Cardiac muscle cell (in vitro differentiated cells and primary cell): ENCODE data around the gene NRG3. TPM values are rescaled to one million over a fixed set of nuclear protein-coding genes. Genes with fewer than 3 reads are reported as not detected.
"Not testable (repeated sequence)": the region's sequence is repeated elsewhere in the genome, so short reads cannot be mapped to it uniquely, and the experiment has no call there.

Source experiments
- DNase-seq, 2 donors: peaks; one replicate each; pipeline versions ENCODE4 v3.0.0 to v3.0.0-alpha.2; 2010 to 2017; ENCODE audit warnings: low read depth in 1 of 2, low spot score in 1 of 2
- H3K27ac ChIP-seq: fragments of 200-600 bp; sonication (generic); 2 replicates; pipeline ENCODE4 v1.5.1; 2016
- H3K27me3 ChIP-seq: fragments of 200-600 bp; sonication (generic); 2 replicates; pipeline ENCODE4 v1.6.0; 2016; ENCODE audit warnings: control low read depth
- H3K36me3 ChIP-seq: fragments of 200-600 bp; sonication (generic); 2 replicates; pipeline ENCODE4 v1.5.1; 2016; ENCODE audit warnings: control low read depth
- H3K4me1 ChIP-seq: fragments of 200-600 bp; sonication (generic); 2 replicates; pipeline ENCODE4 v1.8.1; 2017; ENCODE audit warnings: low read depth, mild to moderate bottlenecking, mixed run types
- H3K4me3 ChIP-seq: fragments of 200-600 bp; sonication (generic); 2 replicates; pipeline ENCODE4 v1.5.1; 2016; ENCODE audit warnings: mild to moderate bottlenecking
- H3K9me3 ChIP-seq: fragments of 200-600 bp; sonication (generic); 2 replicates; pipeline ENCODE4 v1.5.1; 2017; ENCODE audit warnings: low read depth, mild to moderate bottlenecking, control low read depth
- polyA plus RNA-seq: library from polyadenylated mRNA; unstranded; fragments of >200 nt; fragmentation: Nextera tagmentation; extraction: Ambion mirVana; gene quantifications from 2 replicates; pipeline ENCODE4 v1.2.1, GENCODE V29; 2016
- total RNA-seq: library from RNA; depleted of rRNA; stranded (reverse); fragments of >200 nt; gene quantifications from 2 replicates; pipeline ENCODE4 v1.2.3, GENCODE V29; 2016
- TF ChIP-seq, protein P1 (sequence below): IDR thresholded peaks from 2 replicates; pipeline ENCODE4 v1.5.1; 2012; ENCODE audit warnings: low read depth, mild to moderate bottlenecking, low read length

NRG3 gene
- total and polyA plus RNA-seq, 2 experiments from 2014 or later: 0.48 to 0.55 TPM

DNA sequence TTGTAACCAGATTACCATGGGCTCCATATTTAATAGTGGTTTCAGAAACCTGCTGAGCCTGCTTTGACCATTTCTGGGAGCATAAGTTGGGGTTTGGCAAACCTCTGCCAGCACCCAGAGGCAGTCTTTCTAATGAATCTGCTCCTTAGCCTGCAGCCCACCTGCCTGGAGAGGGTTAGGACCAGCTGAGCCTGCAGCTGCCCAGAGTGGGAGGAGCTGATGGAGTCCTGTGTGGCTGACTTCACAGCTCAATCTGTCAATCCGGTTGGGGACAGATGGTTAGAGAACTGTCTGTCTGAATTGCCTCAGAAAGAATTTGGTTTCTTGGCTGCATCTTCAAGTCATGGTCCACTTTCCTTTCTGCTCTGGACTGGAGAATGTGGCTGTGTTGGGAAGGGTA, 444.6 kb downstream of the NRG3 start:
- H3K36me3 ChIP-seq: no peaks in the 10 kb centered on the region
- TF ChIP-seq, protein P1, sequence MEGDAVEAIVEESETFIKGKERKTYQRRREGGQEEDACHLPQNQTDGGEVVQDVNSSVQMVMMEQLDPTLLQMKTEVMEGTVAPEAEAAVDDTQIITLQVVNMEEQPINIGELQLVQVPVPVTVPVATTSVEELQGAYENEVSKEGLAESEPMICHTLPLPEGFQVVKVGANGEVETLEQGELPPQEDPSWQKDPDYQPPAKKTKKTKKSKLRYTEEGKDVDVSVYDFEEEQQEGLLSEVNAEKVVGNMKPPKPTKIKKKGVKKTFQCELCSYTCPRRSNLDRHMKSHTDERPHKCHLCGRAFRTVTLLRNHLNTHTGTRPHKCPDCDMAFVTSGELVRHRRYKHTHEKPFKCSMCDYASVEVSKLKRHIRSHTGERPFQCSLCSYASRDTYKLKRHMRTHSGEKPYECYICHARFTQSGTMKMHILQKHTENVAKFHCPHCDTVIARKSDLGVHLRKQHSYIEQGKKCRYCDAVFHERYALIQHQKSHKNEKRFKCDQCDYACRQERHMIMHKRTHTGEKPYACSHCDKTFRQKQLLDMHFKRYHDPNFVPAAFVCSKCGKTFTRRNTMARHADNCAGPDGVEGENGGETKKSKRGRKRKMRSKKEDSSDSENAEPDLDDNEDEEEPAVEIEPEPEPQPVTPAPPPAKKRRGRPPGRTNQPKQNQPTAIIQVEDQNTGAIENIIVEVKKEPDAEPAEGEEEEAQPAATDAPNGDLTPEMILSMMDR: no peak
- no peak overlapping the region for H3K4me3 ChIP-seq
- no peaks in the 10 kb centered on the region for H3K4me1 ChIP-seq
- H3K9me3 ChIP-seq: no peaks in the 10 kb centered on the region
- H3K27ac ChIP-seq: no peak overlapping the region
- no peak for DNase-seq
- H3K27me3 ChIP-seq: no peaks in the 10 kb centered on the region

DNA sequence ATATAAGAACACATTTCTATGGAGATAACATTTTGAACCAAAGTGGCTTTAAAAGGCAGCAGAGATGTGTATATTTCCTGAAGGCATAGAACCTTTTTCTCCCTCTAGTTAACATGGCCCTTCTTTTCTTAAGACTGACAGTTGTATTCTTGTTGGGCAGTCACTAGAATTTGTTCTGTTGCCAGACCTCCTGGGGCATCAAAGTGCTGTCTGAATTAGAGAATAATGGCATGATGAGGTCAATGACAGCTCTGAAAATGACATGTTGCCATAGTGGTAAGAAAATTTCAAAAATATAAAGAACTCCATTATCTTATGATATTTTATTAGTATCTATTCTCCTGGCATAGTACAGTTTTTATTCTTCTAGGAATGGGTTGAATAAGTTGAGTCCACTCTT, 446.7 kb downstream of the NRG3 start:
- H3K4me3 ChIP-seq: no peak overlapping the region
- no peaks in the 10 kb centered on the region for H3K36me3 ChIP-seq
- no peaks in the 10 kb centered on the region for H3K27me3 ChIP-seq
- DNase-seq: no peak
- TF ChIP-seq, protein P1: no peak
- H3K4me1 ChIP-seq: no peaks in the 10 kb centered on the region
- H3K9me3 ChIP-seq: no peaks in the 10 kb centered on the region
- no peak overlapping the region for H3K27ac ChIP-seq

- no peaks in the 10 kb centered on the region for H3K4me1 ChIP-seq
- no peaks in the 10 kb centered on the region for H3K27me3 ChIP-seq
- H3K27ac ChIP-seq: no peak overlapping the region
- no peak overlapping the region for H3K4me3 ChIP-seq
- H3K36me3 ChIP-seq: no peaks in the 10 kb centered on the region
- DNase-seq: no peak
- TF ChIP-seq, protein P1: no peak
- no peaks in the 10 kb centered on the region for H3K9me3 ChIP-seq
Measured at GRCh38 chr10:82331716-82332115, 456.7 kb downstream of the NRG3 start.

DNA sequence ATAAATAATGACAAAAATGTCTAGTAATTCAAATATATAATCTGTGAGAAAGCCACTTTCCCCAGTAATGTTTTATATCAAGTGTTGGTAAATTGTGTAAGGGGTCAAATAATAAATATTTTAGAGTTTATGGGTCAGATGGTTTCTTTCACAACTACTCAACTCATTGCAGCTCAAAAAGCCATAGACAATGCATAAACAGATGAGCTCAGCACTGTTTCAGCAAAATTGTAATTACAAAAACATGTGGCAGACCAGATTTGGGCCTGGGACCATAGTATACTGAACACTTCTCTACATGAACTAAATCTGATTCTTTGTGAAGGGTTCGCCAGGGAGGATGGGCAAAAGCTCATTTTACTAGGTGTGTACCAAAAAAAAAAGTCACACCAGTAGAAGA, 460.8 kb downstream of the NRG3 start:
- Histone ChIP-seq H3K4me3 (no peak overlapping the region), H3K27me3 (no peaks in the 10 kb centered on the region), H3K27ac (no peak overlapping the region), H3K4me1 (no peaks in the 10 kb centered on the region), H3K9me3 (no peaks in the 10 kb centered on the region), H3K36me3 (no peaks in the 10 kb centered on the region)
- DNase-seq: no peak
- TF ChIP-seq, protein P1: no peak

DNA sequence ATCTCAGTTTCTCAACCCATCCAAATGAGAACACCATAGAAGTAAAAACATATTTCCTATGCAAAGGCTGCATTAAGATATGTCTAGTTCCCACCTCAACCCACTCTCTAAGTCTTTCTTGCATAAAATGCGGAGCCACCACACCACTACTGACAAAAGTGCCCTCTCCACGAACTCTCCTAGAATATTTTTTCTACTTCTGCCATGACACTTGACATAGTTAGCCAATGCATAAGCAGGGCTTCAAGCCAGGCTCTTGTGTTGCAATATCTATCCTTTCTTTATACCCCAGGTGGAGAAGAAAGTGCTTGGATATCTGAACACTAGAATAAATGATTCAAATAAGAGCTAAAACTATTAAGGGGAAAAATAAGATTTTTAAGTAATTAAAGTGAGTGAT, 465.2 kb downstream of the NRG3 start:
- no peak overlapping the region for H3K4me3 ChIP-seq
- no peaks in the 10 kb centered on the region for H3K27me3 ChIP-seq
- no peaks in the 10 kb centered on the region for H3K9me3 ChIP-seq
- no peak overlapping the region for H3K27ac ChIP-seq
- H3K4me1 ChIP-seq: no peaks in the 10 kb centered on the region
- TF ChIP-seq, protein P1: no peak
- H3K36me3 ChIP-seq: no peaks in the 10 kb centered on the region
- no peak for DNase-seq

DNA sequence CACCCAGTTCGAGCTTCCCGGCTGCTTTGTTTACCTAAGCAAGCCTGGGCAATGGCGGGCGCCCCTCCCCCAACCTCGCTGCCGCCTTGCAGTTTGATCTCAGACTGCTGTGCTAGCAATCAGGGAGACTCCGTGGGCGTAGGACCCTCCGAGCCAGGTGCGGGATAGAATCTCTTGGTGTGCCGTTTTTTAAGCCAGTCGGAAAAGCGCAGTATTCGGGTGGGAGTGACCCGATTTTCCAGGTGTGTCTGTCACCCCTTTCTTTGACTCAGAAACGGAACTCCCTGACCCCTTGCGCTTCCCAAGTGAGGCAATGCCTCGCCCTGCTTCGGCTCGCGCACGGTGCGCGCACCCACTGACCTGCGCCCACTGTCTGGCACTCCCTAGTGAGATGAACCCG, 474.6 kb downstream of the NRG3 start:
- not testable (repeated sequence) for H3K4me3 ChIP-seq, DNase-seq, H3K9me3 ChIP-seq, H3K36me3 ChIP-seq, H3K27me3 ChIP-seq, H3K4me1 ChIP-seq, H3K27ac ChIP-seq
